Pancreas (tissue), 10 donors: ENCODE measurements around the gene DOHH. TPM values are rescaled to one million over a fixed set of nuclear protein-coding genes. Genes with fewer than 3 reads are reported as not detected.

Experiments used
- ATAC-seq, 4 donors: fragments of 200-7000 bp; cut with Tn5 transposase; one replicate each; pipeline versions ENCODE4 v1.8.0 to v1.9.1; 2020; ENCODE audit warnings: mild to moderate bottlenecking in 4 of 4, moderate library complexity in 4 of 4
- DNase-seq, 6 donors: peaks; one replicate each; pipeline ENCODE4 v3.0.0-alpha.2; 2020
- FAIRE-seq: peaks from 2 replicates; lab custom pipeline; 2012; peaks lifted over from hg19 to GRCh38; lab: Jason Lieb, UNC
- H3K27ac ChIP-seq, 4 donors: fragments of 200-600 bp; sonication (generic); 1 replicate in 3 of 4; 2 replicates in 1 of 4; pipeline versions ENCODE4 v1.5.0 to v1.8.0; 2020
- H3K27me3 ChIP-seq, 4 donors: fragments of 200-600 bp; one replicate each; pipeline ENCODE4 v1.8.0; 2021
- H3K36me3 ChIP-seq, 3 donors: fragments of 200-600 bp; sonication (generic) in 1 of 3; one replicate each; pipeline versions ENCODE4 v1.5.0 to v1.8.0; 2020 to 2021
- H3K4me1 ChIP-seq, 3 donors: fragments of 200-600 bp; one replicate each; pipeline ENCODE4 v1.8.0; 2021
- H3K4me3 ChIP-seq, 4 donors: fragments of 200-600 bp; sonication (generic) in 2 of 4; one replicate each; pipeline versions ENCODE4 v1.5.0 to v1.8.0; 2020 to 2021
- H3K9me3 ChIP-seq, 4 donors: fragments of 200-600 bp; one replicate each; pipeline ENCODE4 v1.8.0; 2021
- CTCF ChIP-seq, 4 donors: fragments of 200-600 bp; sonication (generic) in 3 of 4; IDR thresholded peaks; one replicate each; pipeline versions ENCODE4 v1.5.0 to v1.8.0; 2021; ENCODE audit warnings: antibody characterized with exemption in 4 of 4
- WGBS, 2 donors: extraction: QIAGEN DNeasy Blood & Tissue Kit; methylation state at CpG; one replicate each; pipeline ENCODE4 v1.1.7; 2013; 5-methylcytosine and 5-hydroxymethylcytosine counted together
- intact Hi-C, 3 donors: fragments of 100-400 bp; cut with DNase I; formaldehyde crosslinking; loops; one replicate each; pipeline versions ENCODE4 v1.11.1 to v1.14.2; 2022
- polyA plus RNA-seq, 2 donors: library from polyadenylated mRNA; stranded (reverse); fragments of 200-250 nt; gene quantifications; one replicate each; pipeline ENCODE4 v1.2.3, GENCODE V29; 2013
- total RNA-seq, 6 donors: library from RNA; stranded (reverse); fragmentation: NEBNext Ultra II Directional in 4 of 6; extraction: Animal tissue kit (Norgen Biotek cat#: 25700) in 4 of 6; gene quantifications; one replicate each; pipeline versions ENCODE4 v1.2.1 to v1.2.4, GENCODE V29; 2021 to 2023
- donor health status: healthy with polysubstance abuse.
- donor health status: DM: no; HTN: no; CAD: no; lungs with moderate emphysema.
- donor health status: DM: no; HTN: no; CAD: no.
- donor health status: control.
- donor health status: control.
- donor health status: Bipolar disorder and iron deficiency.
- donor health status: DM: yes; HTN: yes; CAD: no.
- donor health status: DM: no; HTN: no; CAD: no.
- donor health status: DM: no; HTN: no; CAD: no.
- donor health status: DM: yes; HTN: yes; CAD: no.

DOHH gene
- total and polyA plus RNA-seq, 8 donors = 3.2 to 10.5 (median 5.0) TPM

- FAIRE-seq = no peak
- peaks cover 3 to 43% (median 25%) of the 10 kb centered on the region in 3 donors for H3K36me3 ChIP-seq
Observed at GRCh38 chr19:3459089-3459881, 41.2 kb downstream of the DOHH start.

GRCh38 chr19:3458229-3459088 is 42.0 kb downstream of the DOHH start:
- H3K9me3 ChIP-seq = no peaks in the 10 kb centered on the region
- DNase-seq (peak in 2 of 6 donors; percentile 48 to 51), ATAC-seq (peak in 2 of 4 donors; percentile 5 to 6)

More at GRCh38 chr19:3459089-3459881, 41.2 kb downstream of the DOHH start:
- WGBS, 2 donors = 53 to 58% methylated on average over 25 to 26 of the region's 26 CpGs
- TF ChIP-seq CTCF (IDR thresholded peaks at IDR 0.05) = no peak
- Histone ChIP-seq H3K4me1 (peaks cover 0 to 17% (median 4%) of the 10 kb centered on the region in 3 donors), H3K27ac (peak overlapping the region in 3 of 4 donors; percentile 39 to 81 (median 76)), H3K4me3 (no peak overlapping the region), H3K9me3 (no peaks in the 10 kb centered on the region), H3K27me3 (no peaks in the 10 kb centered on the region)
- peak; percentile 80 to 91 (median 86) for ATAC-seq
- peak; percentile 73 to 93 (median 84) for DNase-seq
- intact Hi-C loops = no loop called here

GRCh38 chr19:3457528-3458228 is 42.8 kb downstream of the DOHH start:
- Histone ChIP-seq H3K36me3 (peaks cover 3 to 45% (median 33%) of the 10 kb centered on the region in 3 donors), H3K4me3 (no peak overlapping the region), H3K27me3 (no peaks in the 10 kb centered on the region), H3K4me1 (peaks cover 0 to 17% (median 4%) of the 10 kb centered on the region in 3 donors), H3K9me3 (no peaks in the 10 kb centered on the region), H3K27ac (peak overlapping the region in 2 of 4 donors; percentile 22 to 81)
- 81% methylated on average over 18 to 22 of the region's 22 CpGs for WGBS, 2 donors
- DNase-seq = peak in 2 of 6 donors; percentile 16 to 40
- no peak for TF ChIP-seq CTCF (IDR thresholded peaks at IDR 0.05)
- no peak for FAIRE-seq
- intact Hi-C loops = no loop called here
- no peak for ATAC-seq

More at GRCh38 chr19:3458229-3459088, 42.0 kb downstream of the DOHH start:
- H3K27me3 ChIP-seq = no peaks in the 10 kb centered on the region
- no peak overlapping the region for H3K4me3 ChIP-seq
- peaks cover 3 to 45% (median 33%) of the 10 kb centered on the region in 3 donors for H3K36me3 ChIP-seq
- intact Hi-C loops = no loop called here
- TF ChIP-seq CTCF (IDR thresholded peaks at IDR 0.05) = no peak
- WGBS, 2 donors = 75 to 78% methylated on average over 16 to 19 of the region's 19 CpGs
- peaks cover 0 to 17% (median 4%) of the 10 kb centered on the region in 3 donors for H3K4me1 ChIP-seq
- no peak for FAIRE-seq
- H3K27ac ChIP-seq = peak overlapping the region in 2 of 4 donors; percentile 76 to 81

- no peak for TF ChIP-seq CTCF (IDR thresholded peaks at IDR 0.05)
- H3K27ac ChIP-seq = peak overlapping the region in 2 of 4 donors; percentile 22 to 81
- WGBS, 2 donors = 85 to 89% methylated on average over 13 to 18 of the region's 18 CpGs
- no peaks in the 10 kb centered on the region for H3K9me3 ChIP-seq
- ATAC-seq = no peak
- H3K4me1 ChIP-seq = peaks cover 0 to 17% (median 4%) of the 10 kb centered on the region in 3 donors
- intact Hi-C loops = no loop called here
- DNase-seq = peak in 2 of 6 donors; percentile 15 to 38
- no peak overlapping the region for H3K4me3 ChIP-seq
- no peak for FAIRE-seq
- no peaks in the 10 kb centered on the region for H3K27me3 ChIP-seq
- peaks cover under 1 to 48% (median 36%) of the 10 kb centered on the region in 3 donors for H3K36me3 ChIP-seq
Observed at GRCh38 chr19:3456925-3457527, 43.4 kb downstream of the DOHH start.
